ENCODE measurements around the gene PPP1R16B. TPM values are rescaled to one million over a fixed set of nuclear protein-coding genes. Genes with fewer than 3 reads are reported as not detected.

Gene PPP1R16B
- total and polyA plus RNA-seq, 10 of the 15 experiments (the other 5 are each of a cell fraction or from before 2014, with no cell fraction given): 13.4 to 90.2 (median 66.7) TPM

- TF ChIP-seq PKNOX1 (IDR thresholded peaks at IDR 0.05) (no peak), BCLAF1 (IDR thresholded peaks at IDR 0.05) (no peak), TBL1XR1 (IDR thresholded peaks at IDR 0.05; ENCODE audit: low read depth, low read length) (no peak), USF1 (IDR thresholded peaks at IDR 0.05; ENCODE audit: borderline replicate concordance, extremely low read length, insufficient read depth, low read depth, low read length) (no peak), GABPA (IDR thresholded peaks at IDR 0.05; ENCODE audit: low read depth) (no peak), ZNF217 (IDR thresholded peaks at IDR 0.05) (no peak), NFYA (IDR thresholded peaks at IDR 0.05; ENCODE audit: borderline replicate concordance, low read depth, low read length) (no peak), SUPT20H (IDR thresholded peaks at IDR 0.05; ENCODE audit: borderline replicate concordance, control insufficient read depth, low read depth, low read length) (no peak), NBN (IDR thresholded peaks at IDR 0.05) (no peak), CREB1 (IDR thresholded peaks at IDR 0.05; ENCODE audit: low read depth) (no peak), CHD1 (IDR thresholded peaks at IDR 0.05; ENCODE audit: low read depth, low read length) (no peak), MAX (IDR thresholded peaks at IDR 0.05; ENCODE audit: low read depth, low read length) (no peak), PAX5 (IDR thresholded peaks at IDR 0.05; ENCODE audit: borderline replicate concordance, low read depth, low read length) (no peak)
Measured at GRCh38 chr20:38945012-38945411, 139.5 kb downstream of the PPP1R16B start (continued).

Measured in GM12878 (cell line).